MG63 (cell line): ENCODE results near the gene TFAM. TPM values are rescaled to one million over a fixed set of nuclear protein-coding genes. Genes with fewer than 3 reads are reported as not detected.
A peak's percentile ranks its signal among the peaks of the same experiment; 100 is the strongest.
"Not testable (repeated sequence)": the region's sequence is repeated elsewhere in the genome, so short reads cannot be mapped to it uniquely, and the experiment has no call there.

ENCODE experiments used
- DNase-seq: peaks from one replicate; pipeline ENCODE4 v3.0.0-alpha.2; 2020
- H3K27me3 ChIP-seq: fragments of 250-450 bp; sonication (Bioruptor Pico); 2 replicates; pipeline ENCODE4 v1.5.1; 2020; ENCODE audit warnings: mild to moderate bottlenecking, moderate library complexity
- H3K36me3 ChIP-seq: fragments of 250-450 bp; sonication (Bioruptor Pico); 2 replicates; pipeline ENCODE4 v1.5.1; 2020; ENCODE audit warnings: mild to moderate bottlenecking, moderate library complexity
- H3K4me3 ChIP-seq: fragments of 250-450 bp; sonication (Bioruptor Pico); 2 replicates; pipeline ENCODE4 v1.5.1; 2020; ENCODE audit warnings: mild to moderate bottlenecking, moderate library complexity
- H3K9me3 ChIP-seq: fragments of 250-450 bp; sonication (Bioruptor Pico); 2 replicates; pipeline ENCODE4 v1.5.1; 2020; ENCODE audit warnings: mild to moderate bottlenecking, moderate library complexity
- total RNA-seq: library from RNA; depleted of rRNA; stranded (reverse); fragments of >200 nt; shearing (Covaris generic); gene quantifications from 2 replicates; pipeline ENCODE4 v1.2.3, GENCODE V29; 2014; ENCODE audit warnings: low replicate concordance

TFAM gene
- total RNA-seq, 1 experiment from 2014 or later, result 35.8 TPM

- H3K9me3 ChIP-seq, result no peaks in the 10 kb centered on the region
- H3K36me3 ChIP-seq, result no peaks in the 10 kb centered on the region
- H3K4me3 ChIP-seq, result no peak overlapping the region
- no peaks in the 10 kb centered on the region for H3K27me3 ChIP-seq
- no peak for DNase-seq
Measured at GRCh38 chr10:58409956-58410610, 24.9 kb downstream of the TFAM start.

GRCh38 chr10:58412502-58412961, 27.3 kb downstream of the TFAM start:
- no peak for DNase-seq
- Histone ChIP-seq H3K27me3 (no peaks in the 10 kb centered on the region), H3K4me3 (no peak overlapping the region), H3K36me3 (no peaks in the 10 kb centered on the region), H3K9me3 (no peaks in the 10 kb centered on the region)

GRCh38 chr10:58414270-58415041, 29.2 kb downstream of the TFAM start:
- no peak overlapping the region for H3K4me3 ChIP-seq
- H3K9me3 ChIP-seq, result peaks cover 2% of the 10 kb centered on the region
- no peak for DNase-seq

GRCh38 chr10:58415757-58416156, 30.5 kb downstream of the TFAM start:
- H3K9me3 ChIP-seq, result peaks cover 2% of the 10 kb centered on the region

More at GRCh38 chr10:58414270-58415041, 29.2 kb downstream of the TFAM start:
- Histone ChIP-seq H3K36me3 (no peaks in the 10 kb centered on the region), H3K27me3 (no peaks in the 10 kb centered on the region)

GRCh38 chr10:58417902-58418301, 32.7 kb downstream of the TFAM start:
- not testable (repeated sequence) for H3K9me3 ChIP-seq, H3K36me3 ChIP-seq, H3K4me3 ChIP-seq, H3K27me3 ChIP-seq, DNase-seq

More at GRCh38 chr10:58415757-58416156, 30.5 kb downstream of the TFAM start:
- Histone ChIP-seq H3K27me3 (no peaks in the 10 kb centered on the region), H3K36me3 (no peaks in the 10 kb centered on the region), H3K4me3 (no peak overlapping the region)
- DNase-seq, result no peak

- peaks cover 9% of the 10 kb centered on the region for H3K9me3 ChIP-seq
- no peak overlapping the region for H3K4me3 ChIP-seq
- no peaks in the 10 kb centered on the region for H3K36me3 ChIP-seq
- DNase-seq, result no peak
- H3K27me3 ChIP-seq, result no peaks in the 10 kb centered on the region
Measured at GRCh38 chr10:58424176-58424575, 39.0 kb downstream of the TFAM start.

- H3K36me3 ChIP-seq, H3K9me3 ChIP-seq, H3K27me3 ChIP-seq, DNase-seq, H3K4me3 ChIP-seq: not testable (repeated sequence)
Measured at GRCh38 chr10:58428436-58428835, 43.2 kb downstream of the TFAM start.

- H3K9me3 ChIP-seq, result peaks cover 2% of the 10 kb centered on the region
- no peaks in the 10 kb centered on the region for H3K27me3 ChIP-seq
- DNase-seq, result no peak
- no peaks in the 10 kb centered on the region for H3K36me3 ChIP-seq
- no peak overlapping the region for H3K4me3 ChIP-seq
Measured at GRCh38 chr10:58431903-58432302, 46.7 kb downstream of the TFAM start.

- no peak overlapping the region for H3K4me3 ChIP-seq
- no peak for DNase-seq
- no peaks in the 10 kb centered on the region for H3K36me3 ChIP-seq
- no peaks in the 10 kb centered on the region for H3K27me3 ChIP-seq
- peaks cover under 1% of the 10 kb centered on the region for H3K9me3 ChIP-seq
Measured at GRCh38 chr10:58433066-58433465, 47.9 kb downstream of the TFAM start.

GRCh38 chr10:58433571-58433970, 48.4 kb downstream of the TFAM start:
- H3K4me3 ChIP-seq, result no peak overlapping the region
- no peaks in the 10 kb centered on the region for H3K27me3 ChIP-seq
- DNase-seq, result no peak
- no peaks in the 10 kb centered on the region for H3K36me3 ChIP-seq
- no peaks in the 10 kb centered on the region for H3K9me3 ChIP-seq

- DNase-seq, result peak; percentile 95
- peaks cover under 1% of the 10 kb centered on the region; the same call in 1 of the 2 replicates for H3K9me3 ChIP-seq
- no peaks in the 10 kb centered on the region for H3K36me3 ChIP-seq
- no peak overlapping the region for H3K4me3 ChIP-seq
- no peaks in the 10 kb centered on the region for H3K27me3 ChIP-seq
Measured at GRCh38 chr10:58435297-58435985, 50.2 kb downstream of the TFAM start.

GRCh38 chr10:58436071-58436470, 50.9 kb downstream of the TFAM start:
- Histone ChIP-seq H3K27me3 (no peaks in the 10 kb centered on the region), H3K4me3 (no peak overlapping the region), H3K36me3 (no peaks in the 10 kb centered on the region), H3K9me3 (peaks cover 3% of the 10 kb centered on the region)
- DNase-seq, result no peak

GRCh38 chr10:58438340-58438871, 53.2 kb downstream of the TFAM start:
- DNase-seq, result no peak
- Histone ChIP-seq H3K4me3 (no peak overlapping the region), H3K9me3 (peaks cover 3% of the 10 kb centered on the region)

GRCh38 chr10:58438986-58439385, 53.8 kb downstream of the TFAM start:
- DNase-seq, result no peak
- Histone ChIP-seq H3K9me3 (peaks cover 3% of the 10 kb centered on the region), H3K36me3 (no peaks in the 10 kb centered on the region), H3K4me3 (no peak overlapping the region), H3K27me3 (no peaks in the 10 kb centered on the region)

More at GRCh38 chr10:58438340-58438871, 53.2 kb downstream of the TFAM start:
- Histone ChIP-seq H3K36me3 (no peaks in the 10 kb centered on the region), H3K27me3 (no peaks in the 10 kb centered on the region)

- no peaks in the 10 kb centered on the region for H3K36me3 ChIP-seq
- H3K27me3 ChIP-seq, result no peaks in the 10 kb centered on the region
- H3K9me3 ChIP-seq, result peaks cover 3% of the 10 kb centered on the region
- no peak for DNase-seq
- H3K4me3 ChIP-seq, result no peak overlapping the region
Measured at GRCh38 chr10:58439632-58440364, 54.6 kb downstream of the TFAM start.

GRCh38 chr10:58440484-58440883, 55.3 kb downstream of the TFAM start:
- Histone ChIP-seq H3K9me3 (peaks cover 3% of the 10 kb centered on the region), H3K36me3 (no peaks in the 10 kb centered on the region), H3K4me3 (no peak overlapping the region), H3K27me3 (no peaks in the 10 kb centered on the region)
- no peak for DNase-seq
